ENCODE results near the gene TAS2R46.

- no peak for TF ChIP-seq CTCF (IDR thresholded peaks at IDR 0.05)
- no peak for TF ChIP-seq RARB (CRISPR knock-in tag; IDR thresholded peaks at IDR 0.05)
- no peak for TF ChIP-seq HOXA7 (CRISPR knock-in tag; IDR thresholded peaks at IDR 0.05)
- no peak for TF ChIP-seq BHLHE40 (IDR thresholded peaks at IDR 0.05; ENCODE audit: low read depth, low read length)
- no peak for TF ChIP-seq JUN (IDR thresholded peaks at IDR 0.05)
- no peak for TF ChIP-seq POLR2A (IDR thresholded peaks at IDR 0.05; ENCODE audit: low read length)
Measured at GRCh38 chr12:11071414-11071813, 9.3 kb upstream of the TAS2R46 start.
